SKM-1 treated with dmso at 0.1 percent for 144 hours (cell line): ENCODE measurements around the gene TBC1D32.
"Not testable (repeated sequence)": the region's sequence is repeated elsewhere in the genome, so short reads cannot be mapped to it uniquely, and the experiment has no call there.

ENCODE experiments used
- DNase-seq: peaks from one replicate; lab custom pipeline; 2025; ENCODE audit not compliant: unreplicated experiment; lab: John Stamatoyannopoulos, UW

Gene TBC1D32

DNA sequence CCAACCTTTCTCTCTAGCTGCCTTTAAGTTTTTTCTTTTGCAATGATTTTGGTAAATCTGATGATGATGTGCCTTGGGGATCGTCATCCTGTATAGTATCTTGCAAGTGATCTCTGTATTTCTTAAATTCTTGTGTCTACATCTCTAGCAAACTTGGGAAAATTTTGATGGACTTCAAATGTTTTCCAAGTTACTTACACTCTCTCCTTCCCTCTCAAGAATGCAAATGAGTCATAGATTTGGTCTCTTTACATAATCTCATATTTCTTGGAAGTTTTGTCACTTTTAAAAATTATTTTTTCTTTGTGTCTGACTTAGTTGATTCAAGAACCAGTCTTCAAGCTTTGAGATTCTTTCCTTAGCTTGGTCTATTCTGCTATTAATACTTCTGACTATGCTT, 176.4 kb downstream of the TBC1D32 start:
- no peak for DNase-seq

DNA sequence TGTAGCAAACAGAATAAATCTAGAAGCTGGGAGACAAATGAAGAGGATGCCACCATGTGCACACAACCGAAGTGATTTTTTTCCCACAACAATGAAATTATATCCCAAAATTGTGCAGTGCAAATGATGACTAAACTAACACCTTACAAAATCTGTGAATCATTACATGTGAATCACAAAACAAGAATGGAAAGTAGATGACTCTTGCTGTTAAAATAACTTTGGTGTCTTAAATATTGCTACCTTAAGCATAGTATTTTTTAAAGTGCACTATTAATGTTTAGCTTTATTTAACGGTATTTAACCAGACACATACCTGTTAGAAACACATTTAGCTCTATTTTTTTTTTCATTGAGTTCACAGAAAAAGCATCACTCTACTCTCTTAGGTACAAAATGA, 190.8 kb downstream of the TBC1D32 start:
- DNase-seq = no peak

DNA sequence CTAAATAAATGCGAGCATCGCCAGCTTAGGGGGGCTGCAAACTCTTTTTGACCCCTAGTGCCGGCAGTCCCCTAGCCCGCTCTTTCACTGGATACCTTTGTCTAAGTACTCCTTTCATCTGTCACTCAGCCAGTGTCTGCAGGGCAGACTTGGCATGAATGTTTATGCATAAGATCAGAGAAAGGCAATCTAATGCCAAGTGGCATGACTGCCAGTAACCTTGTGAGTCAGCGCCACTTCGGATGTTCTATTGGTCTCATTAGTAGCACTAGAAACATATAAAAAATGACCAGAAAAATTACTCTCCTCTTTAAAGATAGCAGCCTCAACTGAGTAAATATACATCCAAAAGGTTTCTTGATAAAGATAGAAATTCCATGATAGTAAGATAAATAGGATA, 192.2 kb downstream of the TBC1D32 start:
- DNase-seq = no peak

DNA sequence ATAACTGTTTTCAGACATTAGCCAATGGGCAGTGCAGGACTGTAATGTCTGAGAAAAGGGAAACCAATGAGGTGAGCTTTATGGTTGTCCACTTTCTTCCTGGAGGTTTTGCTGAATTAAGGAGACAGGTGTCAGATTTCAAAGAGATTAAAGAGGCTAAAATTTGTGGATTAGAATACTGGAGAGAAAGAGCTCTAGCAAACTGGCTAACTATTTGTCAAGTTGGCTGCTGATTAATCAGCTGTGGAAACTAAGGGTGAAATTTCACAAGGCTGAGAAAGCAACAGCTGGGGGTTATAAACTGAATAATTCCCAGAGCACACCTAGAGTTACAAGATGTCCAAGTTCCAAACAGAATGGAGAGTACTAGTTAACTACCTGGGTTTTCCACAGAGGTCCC, 198.9 kb downstream of the TBC1D32 start:
- no peak for DNase-seq

- no peak for DNase-seq
Measured at GRCh38 chr6:121134922-121135321, 199.4 kb downstream of the TBC1D32 start.

- no peak for DNase-seq
Measured at GRCh38 chr6:121124600-121124999, 209.7 kb downstream of the TBC1D32 start.

- DNase-seq = peak; percentile 4
Measured at GRCh38 chr6:121112356-121112755, 221.9 kb downstream of the TBC1D32 start.

- DNase-seq = no peak
Measured at GRCh38 chr6:121110733-121111132, 223.5 kb downstream of the TBC1D32 start.

GRCh38 chr6:121106962-121107361, 227.3 kb downstream of the TBC1D32 start:
- no peak for DNase-seq

- no peak for DNase-seq
Measured at GRCh38 chr6:121105461-121105860, 228.8 kb downstream of the TBC1D32 start.

DNA sequence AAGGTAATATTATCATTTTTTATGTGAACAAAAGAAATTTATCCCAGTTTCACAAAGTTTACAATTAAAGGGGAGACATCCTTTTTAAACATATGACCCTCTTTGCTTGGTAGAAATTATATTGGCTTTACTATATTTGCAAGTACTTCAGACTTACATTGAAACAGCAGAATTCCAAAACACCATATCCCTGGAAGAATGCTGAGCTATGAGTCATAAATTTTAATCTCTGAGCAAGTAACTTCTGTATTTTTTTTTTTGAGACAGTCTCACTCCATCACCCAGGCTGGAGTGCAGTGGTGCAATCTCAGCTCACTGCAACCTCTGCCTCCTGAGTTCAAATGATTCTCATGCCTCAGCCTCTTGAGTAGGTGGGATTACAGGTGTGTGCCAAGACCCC, 240.4 kb downstream of the TBC1D32 start:
- DNase-seq = no peak

DNA sequence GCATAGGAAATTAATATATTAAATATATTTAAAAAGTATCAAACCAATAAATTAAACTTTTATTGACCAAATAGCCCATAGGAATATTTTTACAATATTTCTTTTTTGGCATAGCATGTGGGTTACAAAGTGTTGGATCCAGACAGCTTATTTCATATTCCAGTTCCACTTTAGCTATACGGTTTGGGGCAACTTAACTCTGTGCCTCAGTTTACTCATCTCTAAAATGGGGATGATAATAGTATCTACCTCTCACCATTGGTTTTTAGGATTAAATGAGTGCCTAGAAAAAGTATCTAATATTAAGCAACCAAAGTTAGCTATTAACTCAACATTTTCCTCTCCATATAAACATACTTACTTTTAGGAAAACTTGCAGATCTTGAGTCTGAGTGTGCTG, 243.8 kb downstream of the TBC1D32 start:
- no peak for DNase-seq

DNA sequence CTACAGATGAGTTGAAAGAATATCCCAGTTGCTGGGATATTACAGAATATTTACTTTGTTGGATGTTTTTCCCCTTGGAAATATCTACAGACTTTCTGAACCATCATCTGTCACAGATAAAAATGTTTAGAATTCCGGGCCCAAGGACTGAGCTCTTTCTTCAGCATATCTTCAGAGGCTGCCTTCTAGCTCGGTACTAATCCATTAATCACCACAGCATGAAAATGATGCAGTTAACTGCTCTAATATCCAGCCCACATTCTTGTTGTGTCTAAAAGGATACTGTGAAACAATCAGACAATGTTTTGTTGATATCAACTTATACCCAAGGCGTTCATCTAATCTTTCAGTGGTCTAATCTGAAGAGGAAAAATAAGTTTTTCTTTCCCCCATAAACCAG, 247.4 kb downstream of the TBC1D32 start:
- DNase-seq = no peak

GRCh38 chr6:121076119-121076518, 258.2 kb downstream of the TBC1D32 start:
- DNase-seq = no peak

DNA sequence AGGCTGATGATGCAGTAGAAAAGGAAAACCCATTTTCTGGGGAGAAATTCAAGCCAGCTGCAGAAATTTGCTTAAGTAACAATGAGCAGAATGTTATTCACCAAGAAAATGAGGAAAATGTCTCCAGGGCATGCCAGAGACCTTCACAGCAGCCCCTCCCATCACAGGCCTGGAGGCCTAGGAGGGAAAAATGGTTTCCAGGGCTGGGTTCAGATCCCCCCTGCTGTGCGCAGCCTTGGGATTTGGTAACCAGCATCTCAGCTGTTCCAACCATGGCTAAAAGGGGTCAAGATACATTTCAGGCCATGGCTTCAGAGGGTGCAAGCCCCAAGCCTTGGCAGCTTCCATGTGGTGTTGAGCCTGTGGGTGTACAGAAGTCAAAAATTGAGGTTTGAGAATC, 265.5 kb downstream of the TBC1D32 start:
- not testable (repeated sequence) for DNase-seq

DNA sequence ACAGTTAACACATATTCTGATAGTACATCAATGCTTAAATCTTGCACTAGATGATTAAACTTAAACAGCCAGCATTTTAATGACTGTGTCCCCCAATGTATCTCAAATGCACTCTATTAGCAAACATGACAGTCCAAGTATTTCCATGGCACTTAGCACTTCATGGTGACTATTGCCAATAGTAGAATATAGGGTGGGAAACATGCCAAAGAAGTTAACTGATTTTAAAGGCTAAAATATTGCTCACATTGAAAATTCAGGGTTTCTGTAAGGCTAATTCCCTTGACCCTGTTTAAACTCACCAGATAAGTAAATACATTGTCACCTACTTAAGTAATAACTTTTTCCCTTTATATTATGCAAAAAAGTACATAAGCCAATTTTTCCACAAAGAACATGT, 266.9 kb downstream of the TBC1D32 start:
- DNase-seq = no peak

DNA sequence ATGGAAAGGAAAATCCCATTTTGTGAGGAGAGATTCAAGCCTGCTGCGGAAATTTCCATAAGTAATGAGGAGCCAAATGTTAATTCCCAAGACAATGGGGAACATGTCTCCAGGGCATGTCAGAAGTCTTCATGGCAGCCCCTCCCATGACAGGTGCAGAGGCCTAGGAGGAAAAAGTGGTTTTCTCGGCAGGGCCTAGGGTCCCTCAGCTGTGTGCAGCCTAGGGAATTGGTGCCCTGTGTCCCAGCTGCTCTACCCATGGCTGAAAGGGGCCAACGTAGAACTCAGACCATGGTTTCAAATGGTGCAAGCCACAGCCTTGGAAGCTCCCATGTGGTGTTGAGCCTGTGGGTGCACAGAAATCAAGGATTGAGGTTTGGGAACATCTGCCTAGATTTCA, 269.9 kb downstream of the TBC1D32 start:
- DNase-seq = no peak

DNA sequence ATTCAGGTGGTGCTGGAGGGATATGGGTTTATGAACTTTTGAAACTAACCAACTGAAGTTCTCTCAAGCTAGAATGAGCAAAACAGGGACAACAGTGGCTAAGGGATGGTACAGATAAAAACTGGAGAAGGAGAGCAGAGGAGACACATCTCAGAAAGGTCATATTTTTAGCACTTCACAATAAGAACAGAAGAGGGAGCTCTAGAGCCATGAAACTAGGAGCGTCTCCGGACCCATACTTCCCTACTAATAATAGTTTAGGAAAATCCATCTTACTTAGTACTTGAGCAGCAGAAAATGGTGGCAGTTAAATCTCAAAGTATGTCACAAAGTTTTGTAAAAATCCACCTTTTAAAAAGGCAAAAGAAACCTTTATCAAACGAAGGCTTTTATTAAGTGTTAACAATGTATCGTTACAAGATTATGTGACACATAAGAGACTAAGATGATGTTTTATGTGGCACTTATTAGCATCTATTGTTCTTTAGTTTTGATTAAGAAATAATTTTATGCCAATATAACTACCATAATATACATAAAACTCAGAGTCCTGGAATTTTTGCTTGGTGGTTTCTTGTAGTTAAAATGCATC, 278.6 kb downstream of the TBC1D32 start:
- DNase-seq = peak; percentile 72

DNA sequence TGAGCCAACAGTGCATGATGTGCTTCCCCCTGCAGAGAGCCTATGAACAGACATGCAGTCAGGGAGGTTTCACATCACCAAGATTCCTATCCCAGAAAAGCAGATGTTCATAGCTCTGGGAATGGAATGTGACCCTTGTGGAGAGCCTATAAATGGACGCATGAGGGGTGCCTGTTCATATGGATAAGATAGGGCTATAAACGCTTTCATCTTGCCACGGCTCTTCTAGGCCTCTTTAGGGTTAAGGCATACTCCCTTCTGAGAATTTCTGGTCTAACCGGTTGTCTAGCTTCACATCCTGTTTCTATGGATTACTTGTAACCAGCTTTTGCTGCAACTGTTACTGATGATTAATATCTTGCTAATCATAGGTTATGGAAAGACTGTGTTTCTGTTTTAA, 285.7 kb downstream of the TBC1D32 start:
- not testable (repeated sequence) for DNase-seq

GRCh38 chr6:121044905-121045304, 289.4 kb downstream of the TBC1D32 start:
- not testable (repeated sequence) for DNase-seq

DNA sequence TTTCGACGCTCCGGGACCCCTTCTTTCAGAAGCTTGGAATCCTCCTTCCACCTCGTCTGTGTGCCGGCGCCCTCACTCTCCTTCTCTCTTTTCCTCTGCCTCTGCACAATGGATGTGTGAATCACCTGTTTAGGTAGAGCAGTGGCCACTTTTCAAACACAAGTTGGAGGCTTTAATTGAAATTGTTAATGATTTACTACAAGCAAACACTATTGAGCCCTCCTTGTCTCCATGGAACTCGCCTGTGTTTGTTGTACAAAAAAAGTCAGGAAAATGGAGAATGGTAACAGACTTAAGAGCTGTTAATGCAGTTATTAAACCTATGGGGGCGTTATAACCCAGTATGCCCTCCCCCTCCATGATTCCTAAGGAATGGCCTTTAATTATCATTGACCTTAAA, 290.6 kb downstream of the TBC1D32 start:
- not testable (repeated sequence) for DNase-seq

- DNase-seq = not testable (repeated sequence)
Measured at GRCh38 chr6:121043211-121043610, 291.1 kb downstream of the TBC1D32 start.

DNA sequence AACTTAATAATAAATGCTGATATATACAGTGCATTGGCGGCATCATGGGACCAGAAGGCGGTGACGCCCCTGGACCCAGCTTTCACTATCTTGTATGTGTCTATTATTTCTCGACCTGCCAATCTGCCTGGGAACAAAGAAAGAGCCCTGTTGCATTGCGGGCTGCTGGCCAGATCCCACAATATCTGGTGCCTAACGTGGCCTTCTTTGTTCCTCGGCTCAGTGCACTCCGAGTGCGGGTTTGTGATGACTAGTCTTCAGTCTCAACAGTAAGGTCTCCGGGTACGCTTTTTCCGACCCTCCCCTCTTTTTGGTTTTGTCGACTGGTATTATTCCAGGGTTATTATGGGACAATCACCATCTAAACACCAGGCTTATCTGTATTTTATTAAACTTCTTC, 291.5 kb downstream of the TBC1D32 start:
- no peak for DNase-seq

DNA sequence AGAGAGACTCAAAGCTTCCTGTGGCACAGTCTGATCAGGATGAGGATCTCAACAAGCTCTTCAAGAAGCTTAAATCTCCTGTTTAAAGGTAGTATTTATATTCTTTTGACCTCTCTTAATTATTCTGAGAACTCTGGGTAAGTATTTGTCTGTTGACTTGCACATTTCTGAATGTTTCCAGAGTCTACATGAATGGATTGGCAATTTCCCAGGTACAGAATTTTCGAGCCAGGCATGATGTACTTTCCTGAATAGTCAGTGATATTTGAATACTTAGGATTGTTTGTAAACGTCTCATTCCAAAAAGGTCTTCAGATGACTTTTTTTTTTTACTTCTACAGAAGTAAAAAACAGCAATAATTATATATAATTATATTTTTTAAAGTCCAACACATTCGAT, 293.4 kb downstream of the TBC1D32 start:
- no peak for DNase-seq
